HL-60 (cell line): ENCODE data around the gene PTPRD.

Experiments
- GABPA ChIP-seq: IDR thresholded peaks from 2 replicates; pipeline ENCODE4 v1.6.1; 2012; ENCODE audit warnings: low read depth
- POLR2AphosphoS5 ChIP-seq: IDR thresholded peaks from 2 replicates; pipeline ENCODE4 v1.6.1; 2012; ENCODE audit warnings: low read depth
- SPI1 ChIP-seq: IDR thresholded peaks from 2 replicates; pipeline ENCODE4 v1.6.1; 2012; ENCODE audit warnings: low read depth, mild to moderate bottlenecking, borderline replicate concordance
- TF ChIP-seq, protein P1 (sequence below): IDR thresholded peaks from one replicate; pipeline ENCODE4 v1.5.1; 2011; ENCODE audit warnings: low read length, control low read depth, inconsistent platforms; ENCODE audit not compliant: insufficient read depth
- TF ChIP-seq, protein P2 (sequence below): IDR thresholded peaks from 2 replicates; pipeline ENCODE4 v1.6.1; 2012; ENCODE audit warnings: low read depth; ENCODE audit not compliant: insufficient replicate concordance

DNA sequence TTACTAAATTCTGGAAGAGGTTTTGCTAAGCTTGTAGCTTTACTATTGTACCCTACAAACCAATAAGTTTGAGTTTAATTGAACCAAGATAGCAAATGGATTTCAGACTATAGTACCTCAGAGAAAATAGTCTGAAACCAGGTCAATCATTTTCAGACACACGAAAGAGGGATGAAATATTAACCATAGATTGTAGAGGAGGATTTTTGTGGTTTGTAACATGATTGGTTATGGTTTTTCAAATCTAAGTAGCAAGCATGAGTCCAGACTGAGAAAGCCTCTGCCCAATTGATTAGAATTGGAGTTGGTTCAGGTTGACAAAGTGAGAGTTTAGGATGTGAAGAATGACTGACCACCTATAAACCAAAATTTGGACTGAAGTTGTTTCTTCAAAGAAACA is 2250.6 kb downstream of the PTPRD start:
- no peak for TF ChIP-seq POLR2AphosphoS5
- TF ChIP-seq, protein P1, sequence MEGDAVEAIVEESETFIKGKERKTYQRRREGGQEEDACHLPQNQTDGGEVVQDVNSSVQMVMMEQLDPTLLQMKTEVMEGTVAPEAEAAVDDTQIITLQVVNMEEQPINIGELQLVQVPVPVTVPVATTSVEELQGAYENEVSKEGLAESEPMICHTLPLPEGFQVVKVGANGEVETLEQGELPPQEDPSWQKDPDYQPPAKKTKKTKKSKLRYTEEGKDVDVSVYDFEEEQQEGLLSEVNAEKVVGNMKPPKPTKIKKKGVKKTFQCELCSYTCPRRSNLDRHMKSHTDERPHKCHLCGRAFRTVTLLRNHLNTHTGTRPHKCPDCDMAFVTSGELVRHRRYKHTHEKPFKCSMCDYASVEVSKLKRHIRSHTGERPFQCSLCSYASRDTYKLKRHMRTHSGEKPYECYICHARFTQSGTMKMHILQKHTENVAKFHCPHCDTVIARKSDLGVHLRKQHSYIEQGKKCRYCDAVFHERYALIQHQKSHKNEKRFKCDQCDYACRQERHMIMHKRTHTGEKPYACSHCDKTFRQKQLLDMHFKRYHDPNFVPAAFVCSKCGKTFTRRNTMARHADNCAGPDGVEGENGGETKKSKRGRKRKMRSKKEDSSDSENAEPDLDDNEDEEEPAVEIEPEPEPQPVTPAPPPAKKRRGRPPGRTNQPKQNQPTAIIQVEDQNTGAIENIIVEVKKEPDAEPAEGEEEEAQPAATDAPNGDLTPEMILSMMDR = no peak
- TF ChIP-seq GABPA = no peak
- TF ChIP-seq, protein P2, sequence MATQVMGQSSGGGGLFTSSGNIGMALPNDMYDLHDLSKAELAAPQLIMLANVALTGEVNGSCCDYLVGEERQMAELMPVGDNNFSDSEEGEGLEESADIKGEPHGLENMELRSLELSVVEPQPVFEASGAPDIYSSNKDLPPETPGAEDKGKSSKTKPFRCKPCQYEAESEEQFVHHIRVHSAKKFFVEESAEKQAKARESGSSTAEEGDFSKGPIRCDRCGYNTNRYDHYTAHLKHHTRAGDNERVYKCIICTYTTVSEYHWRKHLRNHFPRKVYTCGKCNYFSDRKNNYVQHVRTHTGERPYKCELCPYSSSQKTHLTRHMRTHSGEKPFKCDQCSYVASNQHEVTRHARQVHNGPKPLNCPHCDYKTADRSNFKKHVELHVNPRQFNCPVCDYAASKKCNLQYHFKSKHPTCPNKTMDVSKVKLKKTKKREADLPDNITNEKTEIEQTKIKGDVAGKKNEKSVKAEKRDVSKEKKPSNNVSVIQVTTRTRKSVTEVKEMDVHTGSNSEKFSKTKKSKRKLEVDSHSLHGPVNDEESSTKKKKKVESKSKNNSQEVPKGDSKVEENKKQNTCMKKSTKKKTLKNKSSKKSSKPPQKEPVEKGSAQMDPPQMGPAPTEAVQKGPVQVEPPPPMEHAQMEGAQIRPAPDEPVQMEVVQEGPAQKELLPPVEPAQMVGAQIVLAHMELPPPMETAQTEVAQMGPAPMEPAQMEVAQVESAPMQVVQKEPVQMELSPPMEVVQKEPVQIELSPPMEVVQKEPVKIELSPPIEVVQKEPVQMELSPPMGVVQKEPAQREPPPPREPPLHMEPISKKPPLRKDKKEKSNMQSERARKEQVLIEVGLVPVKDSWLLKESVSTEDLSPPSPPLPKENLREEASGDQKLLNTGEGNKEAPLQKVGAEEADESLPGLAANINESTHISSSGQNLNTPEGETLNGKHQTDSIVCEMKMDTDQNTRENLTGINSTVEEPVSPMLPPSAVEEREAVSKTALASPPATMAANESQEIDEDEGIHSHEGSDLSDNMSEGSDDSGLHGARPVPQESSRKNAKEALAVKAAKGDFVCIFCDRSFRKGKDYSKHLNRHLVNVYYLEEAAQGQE = no peak
- TF ChIP-seq SPI1 = no peak
